Stimulated activated CD8-positive, alpha-beta memory T cell treated with anti-CD3 and anti-CD28 coated beads, Interleukin-7, amount 100 ng/mL, for 48 hours (primary cell): ENCODE results near the gene VEGFC.

Source experiments
- DNase-seq, 2 donors: peaks; one replicate each; pipeline ENCODE4 v3.0.0-alpha.2; 2020; ENCODE audit warnings: low read depth in 1 of 2; ENCODE audit errors: extremely low read depth in 1 of 2

The VEGFC gene

GRCh38 chr4:176708771-176709311, 83.9 kb downstream of the VEGFC start:
- no peak for DNase-seq

- DNase-seq: no peak
These were observed 102.0 kb downstream of the VEGFC start for GRCh38 chr4:176690716-176691115.

GRCh38 chr4:176680668-176681180, 112.0 kb downstream of the VEGFC start:
- no peak for DNase-seq

- DNase-seq: no peak
These were observed 115.8 kb downstream of the VEGFC start for GRCh38 chr4:176676901-176677300.

- no peak for DNase-seq
These were observed 116.9 kb downstream of the VEGFC start for GRCh38 chr4:176675810-176676209.

- DNase-seq: no peak
These were observed 121.2 kb downstream of the VEGFC start for GRCh38 chr4:176671532-176671931.

GRCh38 chr4:176668324-176668723, 124.4 kb downstream of the VEGFC start:
- no peak for DNase-seq

- no peak for DNase-seq
These were observed 127.8 kb downstream of the VEGFC start for GRCh38 chr4:176664964-176665363.

GRCh38 chr4:176660561-176660960, 132.2 kb downstream of the VEGFC start:
- no peak for DNase-seq

GRCh38 chr4:176656108-176656507, 136.6 kb downstream of the VEGFC start:
- DNase-seq: no peak

- DNase-seq: no peak
These were observed 138.0 kb downstream of the VEGFC start for GRCh38 chr4:176654565-176655216.

- DNase-seq: no peak
These were observed 139.1 kb downstream of the VEGFC start for GRCh38 chr4:176653401-176654220.

GRCh38 chr4:176646311-176646710, 146.4 kb downstream of the VEGFC start:
- DNase-seq: no peak

- DNase-seq: no peak
These were observed 147.3 kb downstream of the VEGFC start for GRCh38 chr4:176645246-176645960.

GRCh38 chr4:176642472-176642871, 150.2 kb downstream of the VEGFC start:
- DNase-seq: no peak

- DNase-seq: no peak
These were observed 151.5 kb downstream of the VEGFC start for GRCh38 chr4:176641237-176641636.

GRCh38 chr4:176638992-176639391, 153.7 kb downstream of the VEGFC start:
- no peak for DNase-seq

GRCh38 chr4:176636292-176636691, 156.4 kb downstream of the VEGFC start:
- DNase-seq: no peak

- DNase-seq: no peak
These were observed 157.1 kb downstream of the VEGFC start for GRCh38 chr4:176635372-176636261.
